GM19328 (cell line): ENCODE measurements around the gene RNF212B.
"Not testable (repeated sequence)": the region's sequence is repeated elsewhere in the genome, so short reads cannot be mapped to it uniquely, and the experiment has no call there.

Source experiments
- ATAC-seq: cut with Tn5 transposase; IDR thresholded peaks from one replicate; pipeline ENCODE4 v1.9.1; 2021; ENCODE audit warnings: mild to moderate bottlenecking, moderate library complexity; ENCODE audit not compliant: unreplicated experiment

Gene RNF212B

GRCh38 chr14:23237772-23238594, at the start of gene RNF212B:
Gene RNF212B (plus strand): TSS chr14:23237936. CDS start chr14:23240346, 2,410 bp downstream.
- no peak for ATAC-seq

- ATAC-seq: no peak
Observed at GRCh38 chr14:23193432-23193831, 44.3 kb upstream of the RNF212B start.

- no peak for ATAC-seq
Observed at GRCh38 chr14:23195552-23196101, 42.1 kb upstream of the RNF212B start.

GRCh38 chr14:23196487-23196886, 41.2 kb upstream of the RNF212B start:
- ATAC-seq: not testable (repeated sequence)

DNA sequence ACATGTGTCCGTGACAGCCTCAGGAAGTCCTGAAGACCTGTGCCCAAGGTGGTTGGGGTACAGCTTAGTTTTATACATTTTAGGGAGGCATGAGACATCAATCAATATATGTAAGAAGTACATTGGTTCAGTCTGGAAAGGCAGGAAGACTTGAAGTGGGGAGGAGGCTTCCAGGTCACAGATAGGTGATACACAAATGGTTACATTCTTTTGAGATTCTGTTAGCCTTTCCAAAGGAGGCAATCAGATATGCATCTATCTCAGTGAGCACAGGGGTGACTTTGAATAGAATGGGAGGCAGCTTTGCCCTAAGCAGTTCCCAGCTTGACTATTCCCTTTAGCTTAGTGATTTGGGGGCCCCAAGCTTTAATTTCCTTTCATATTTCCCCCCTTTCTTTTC, 38.6 kb upstream of the RNF212B start:
- not testable (repeated sequence) for ATAC-seq

- no peak for ATAC-seq
Observed at GRCh38 chr14:23202001-23202400, 35.7 kb upstream of the RNF212B start.

DNA sequence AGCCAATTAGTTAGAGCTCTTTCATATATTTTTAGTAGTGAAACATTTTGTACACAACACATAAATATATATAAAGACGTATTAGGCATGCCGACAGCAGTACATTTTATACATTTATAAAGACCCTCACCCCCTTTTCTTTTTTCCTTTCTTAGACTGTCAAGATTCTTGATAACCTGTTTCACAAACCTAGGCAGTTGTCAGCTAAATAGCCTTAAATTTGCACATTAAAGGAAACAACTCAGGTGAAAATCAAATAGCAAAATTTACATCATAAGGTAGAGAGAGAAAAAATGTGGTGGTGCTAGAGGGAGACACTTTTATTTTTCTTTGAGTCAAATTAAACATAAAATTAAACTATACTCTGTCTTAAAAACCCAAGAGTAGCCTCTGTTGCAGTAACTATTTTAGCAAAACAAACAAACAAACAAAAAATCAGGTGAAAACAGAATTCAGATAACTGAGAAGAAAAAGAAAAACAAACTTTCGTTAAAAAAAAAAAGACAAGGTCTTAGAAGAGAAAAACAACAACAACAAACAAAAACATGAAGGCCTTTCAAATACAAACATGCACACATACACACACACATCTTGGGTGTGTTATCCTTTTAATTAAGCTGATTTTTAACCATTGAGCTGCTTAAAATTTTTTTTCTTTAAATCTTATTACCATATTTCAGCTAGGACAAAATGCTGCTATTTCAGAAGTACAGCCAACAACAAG, 31.2 kb upstream of the RNF212B start:
- ATAC-seq: no peak

DNA sequence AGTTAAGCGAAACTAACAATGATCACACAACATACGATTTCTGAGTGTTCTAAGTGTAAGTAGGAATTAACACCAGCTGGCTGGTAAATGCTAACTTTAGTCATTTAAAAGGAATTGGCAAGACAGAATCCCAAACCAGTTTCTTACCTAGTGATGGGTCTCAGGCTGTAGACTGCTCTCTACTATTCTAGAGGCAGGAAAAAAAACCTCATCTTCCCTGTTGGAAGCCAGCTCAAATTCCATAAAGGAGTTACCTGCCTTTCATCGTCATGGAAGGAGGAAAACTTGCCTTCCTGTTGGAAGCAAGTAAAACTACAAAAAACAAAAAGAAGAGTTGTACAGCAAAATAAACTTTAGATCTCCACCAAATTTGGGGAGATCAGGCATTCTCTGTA, 30.6 kb upstream of the RNF212B start:
- ATAC-seq: no peak

- ATAC-seq: no peak
Observed at GRCh38 chr14:23208324-23208723, 29.4 kb upstream of the RNF212B start.

- no peak for ATAC-seq
Observed at GRCh38 chr14:23209651-23210423, 27.9 kb upstream of the RNF212B start.

- no peak for ATAC-seq
Observed at GRCh38 chr14:23215421-23215820, 22.3 kb upstream of the RNF212B start.

- no peak for ATAC-seq
Observed at GRCh38 chr14:23217032-23218020, 20.4 kb upstream of the RNF212B start.

DNA sequence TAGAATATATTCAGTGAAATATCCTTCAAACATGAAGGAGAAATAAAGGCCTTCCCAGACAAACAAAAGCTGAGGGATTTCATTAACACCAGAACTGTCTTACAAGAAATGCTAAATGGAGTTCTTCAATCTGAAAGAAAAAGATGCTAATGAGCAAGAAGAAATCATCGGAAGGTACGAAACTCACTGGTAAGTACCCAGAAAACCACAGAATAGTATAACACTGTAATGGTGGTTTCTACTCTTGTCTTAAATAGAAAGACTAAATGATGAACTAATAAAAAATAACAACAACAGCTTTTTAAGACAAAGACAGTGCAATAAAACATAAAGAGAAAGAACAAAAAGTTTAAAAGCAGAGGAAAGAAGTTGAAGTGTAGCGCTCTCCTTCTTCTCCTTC, 18.7 kb upstream of the RNF212B start:
- ATAC-seq: no peak

GRCh38 chr14:23224958-23225357, 12.8 kb upstream of the RNF212B start:
- ATAC-seq: not testable (repeated sequence)

- ATAC-seq: no peak
Observed at GRCh38 chr14:23227566-23227965, 10.2 kb upstream of the RNF212B start.

- no peak for ATAC-seq
Observed at GRCh38 chr14:23228812-23229211, 8.9 kb upstream of the RNF212B start.

DNA sequence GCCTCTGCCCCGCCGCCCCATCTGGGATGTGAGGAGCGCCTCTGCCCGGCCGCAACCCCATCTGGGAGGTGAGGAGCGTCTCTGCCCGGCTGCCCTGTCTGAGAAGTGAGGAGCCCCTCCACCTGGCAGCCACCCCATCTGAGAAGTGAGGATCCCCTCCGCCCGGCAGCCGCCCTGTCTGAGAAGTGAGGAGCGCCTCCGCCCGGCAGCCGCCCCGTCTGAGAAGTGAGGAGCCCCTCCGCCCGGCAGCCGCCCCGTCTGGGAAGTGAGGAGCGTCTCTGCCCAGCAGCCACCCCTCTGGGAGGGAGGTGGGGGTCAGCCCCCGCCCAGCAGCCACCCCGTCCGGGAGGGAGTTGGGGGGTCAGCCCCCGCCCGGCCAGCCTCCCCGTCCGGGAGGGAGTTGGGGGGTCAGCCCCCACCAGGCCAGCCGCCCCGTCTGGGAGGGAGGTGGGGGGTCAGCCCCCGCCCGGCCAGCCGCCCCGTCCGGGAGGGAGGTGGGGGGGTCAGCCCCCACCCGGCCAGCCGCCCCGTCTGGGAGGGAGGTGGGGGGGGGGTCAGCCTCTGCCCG, 5.4 kb upstream of the RNF212B start:
- ATAC-seq: not testable (repeated sequence)

GRCh38 chr14:23240661-23241060, 2.9 kb downstream of the RNF212B start:
- ATAC-seq: no peak

- not testable (repeated sequence) for ATAC-seq
Observed at GRCh38 chr14:23241061-23241715, 3.5 kb downstream of the RNF212B start.
